GM23338 (cell line): ENCODE results near the gene PARP14. TPM values are rescaled to one million over a fixed set of nuclear protein-coding genes. Genes with fewer than 3 reads are reported as not detected.

ENCODE experiments used
- ATAC-seq: fragments of 200-7000 bp; cut with Tn5 transposase; 3 replicates; pipeline ENCODE4 v1.9.1; 2020
- DNase-seq: peaks from one replicate; pipeline ENCODE4 v3.0.0-alpha.2; 2015; ENCODE audit warnings: low spot score
- H2AFZ ChIP-seq: fragments of 200-600 bp; sonication (generic); 2 replicates; pipeline ENCODE4 v1.8.0; 2016; ENCODE audit warnings: antibody characterized with exemption, mild to moderate bottlenecking, moderate library complexity
- H3F3A ChIP-seq: fragments of 200-600 bp; sonication (generic); replicated peaks from 2 replicates; pipeline ENCODE4 v1.8.0; 2017; ENCODE audit warnings: antibody characterized with exemption, mixed run types, low read depth
- H3K27ac ChIP-seq: fragments of 200-600 bp; sonication (generic); 2 replicates; pipeline ENCODE4 v1.6.1; 2016; ENCODE audit warnings: low read depth
- H3K27me3 ChIP-seq: fragments of 200-600 bp; sonication (generic); 2 replicates; pipeline ENCODE4 v1.8.0; 2016; ENCODE audit warnings: mild to moderate bottlenecking, mixed run types, moderate library complexity; ENCODE audit not compliant: insufficient read depth
- H3K36me3 ChIP-seq: fragments of 200-600 bp; sonication (generic); 2 replicates; pipeline ENCODE4 v1.8.0; 2016; ENCODE audit warnings: mild to moderate bottlenecking; ENCODE audit not compliant: insufficient read depth
- H3K4me1 ChIP-seq: fragments of 200-600 bp; sonication (generic); 2 replicates; pipeline ENCODE4 v1.8.0; 2016; ENCODE audit warnings: mild to moderate bottlenecking, moderate library complexity; ENCODE audit not compliant: insufficient read depth
- H3K4me2 ChIP-seq: fragments of 200-600 bp; sonication (generic); 2 replicates; pipeline ENCODE4 v1.7.1; 2017; ENCODE audit warnings: mixed run types
- H3K4me3 ChIP-seq: fragments of 200-600 bp; sonication (generic); 2 replicates; pipeline ENCODE4 v1.6.1; 2016; ENCODE audit warnings: mixed run types
- H3K79me2 ChIP-seq: fragments of 200-600 bp; sonication (generic); replicated peaks from 2 replicates; pipeline ENCODE4 v1.8.0; 2017; ENCODE audit warnings: mild to moderate bottlenecking; ENCODE audit not compliant: insufficient read depth
- H3K9me2 ChIP-seq: fragments of 200-600 bp; sonication (generic); 2 replicates; pipeline ENCODE4 v1.8.0; 2017; ENCODE audit not compliant: insufficient read depth
- H4K20me1 ChIP-seq: fragments of 200-600 bp; sonication (generic); replicated peaks from 2 replicates; pipeline ENCODE4 v1.8.0; 2017; ENCODE audit warnings: mild to moderate bottlenecking; ENCODE audit not compliant: insufficient read depth
- H3K27ac Mint-ChIP-seq: 2 replicates; pipeline ENCODE4 v1.8.0; 2020; ENCODE audit warnings: inconsistent platforms, mild to moderate bottlenecking, moderate library complexity, mixed read lengths
- H3K27me3 Mint-ChIP-seq: 3 replicates; pipeline ENCODE4 v1.8.0; 2022; ENCODE audit warnings: low read depth, mild to moderate bottlenecking, moderate library complexity, mixed read lengths, inconsistent platforms; ENCODE audit not compliant: insufficient read depth, poor library complexity
- H3K36me3 Mint-ChIP-seq: 3 replicates; pipeline ENCODE4 v1.8.0; 2021; ENCODE audit warnings: low read depth, mild to moderate bottlenecking, inconsistent platforms, moderate library complexity, mixed read lengths
- H3K4me1 Mint-ChIP-seq: 3 replicates; pipeline ENCODE4 v1.8.0; 2020; ENCODE audit warnings: mild to moderate bottlenecking, inconsistent platforms, mixed read lengths
- H3K4me3 Mint-ChIP-seq: 3 replicates; pipeline ENCODE4 v1.8.0; 2021; ENCODE audit warnings: moderate library complexity, mild to moderate bottlenecking, inconsistent platforms, mixed read lengths
- H3K9me3 Mint-ChIP-seq: 3 replicates; pipeline ENCODE4 v1.8.0; 2020; ENCODE audit warnings: moderate library complexity, mild to moderate bottlenecking, inconsistent platforms, mixed read lengths
- CTCF ChIP-seq, 2 experiments: fragments of 200-600 bp in 1 of 2; sonication (generic) in 1 of 2; conservative IDR thresholded peaks; 2 replicates each; pipeline versions ENCODE4 v1.5.1 to v1.6.1; 2016 to 2017; ENCODE audit warnings: antibody characterized with exemption in 2 of 2, low read depth in 2 of 2, mild to moderate bottlenecking in 2 of 2, moderate library complexity in 1 of 2
- ETS1 ChIP-seq: IDR thresholded peaks from 2 replicates; pipeline ENCODE4 v1.6.1; 2016; ENCODE audit warnings: antibody characterized with exemption
- EZH2 ChIP-seq: fragments of 200-600 bp; sonication (generic); IDR thresholded peaks from one replicate; pipeline ENCODE4 v1.8.0; 2017; ENCODE audit warnings: antibody characterized with exemption, mild to moderate bottlenecking, low read depth; ENCODE audit not compliant: unreplicated experiment
- EZH2phosphoT487 ChIP-seq: fragments of 200-600 bp; sonication (generic); IDR thresholded peaks from one replicate; pipeline ENCODE4 v1.8.1; 2018; ENCODE audit warnings: antibody characterized with exemption; ENCODE audit not compliant: unreplicated experiment
- JUNB ChIP-seq: IDR thresholded peaks from one replicate; pipeline ENCODE4 v1.6.1; 2016; ENCODE audit warnings: antibody characterized with exemption; ENCODE audit not compliant: unreplicated experiment
- POLR2AphosphoS5 ChIP-seq: IDR thresholded peaks from 2 replicates; pipeline ENCODE4 v1.6.1; 2016; ENCODE audit warnings: antibody characterized with exemption, low read depth
- REST ChIP-seq: IDR thresholded peaks from one replicate; pipeline ENCODE4 v1.6.1; 2018; ENCODE audit warnings: antibody characterized with exemption; ENCODE audit not compliant: unreplicated experiment
- STAT1 ChIP-seq: IDR thresholded peaks from one replicate; pipeline ENCODE4 v1.6.1; 2016; ENCODE audit warnings: antibody characterized with exemption; ENCODE audit not compliant: unreplicated experiment
- ZNF114 ChIP-seq: fragments of 250-450 bp; sonication (Bioruptor Pico); IDR thresholded peaks from 2 replicates; pipeline ENCODE4 v1.5.0; 2020; ENCODE audit warnings: mild to moderate bottlenecking, moderate library complexity
- ZNF331 ChIP-seq: fragments of 250-450 bp; sonication (Bioruptor Pico); IDR thresholded peaks from 2 replicates; pipeline ENCODE4 v1.5.0; 2020; ENCODE audit warnings: low read depth, mild to moderate bottlenecking, moderate library complexity
- polyA plus RNA-seq: library from polyadenylated mRNA; unstranded; fragments of >200 nt; fragmentation: Nextera tagmentation; extraction: Ambion mirVana; gene quantifications from 2 replicates; pipeline ENCODE4 v1.2.1, GENCODE V29; 2016
- total RNA-seq: library from RNA; depleted of rRNA; stranded (reverse); fragments of >200 nt; shearing (Covaris generic); gene quantifications from 2 replicates; pipeline ENCODE4 v1.2.3, GENCODE V29; 2014

Gene PARP14
- total and polyA plus RNA-seq, 2 experiments from 2014 or later = 7.8 to 26.0 TPM

GRCh38 chr3:122681284-122681973, 790 bp downstream of the PARP14 start:
- H3K4me3 ChIP-seq = peak overlapping the region; percentile 89
- H3K27me3 ChIP-seq = peaks cover 18% of the 10 kb centered on the region; the same call in 1 of the 2 replicates
- H3K27ac ChIP-seq = no peak overlapping the region
- 0 out of 2 replicates have a peak, but pooled peaks cover 5% of the 10 kb centered on the region for H4K20me1 ChIP-seq
- peaks cover 9% of the 10 kb centered on the region; the same call in 2 of the 3 replicates for H3K9me3 Mint-ChIP-seq
- H3K27ac Mint-ChIP-seq = peak overlapping the region; percentile 71; the same call in 1 of the 2 replicates
- peak overlapping the region; percentile 94 for H3K4me2 ChIP-seq
- peak overlapping the region; percentile 100 for H2AFZ ChIP-seq
- no peak for TF ChIP-seq EZH2phosphoT487
- no peak for TF ChIP-seq EZH2
- 0 out of 2 replicates have a peak, but pooled peaks cover 6% of the 10 kb centered on the region for H3F3A ChIP-seq
- DNase-seq (peak; percentile 46), ATAC-seq (peak; percentile 9)
- H3K4me3 Mint-ChIP-seq = peak overlapping the region; percentile 87
- no peaks in the 10 kb centered on the region; the same call in 1 of the 2 replicates for H3K79me2 ChIP-seq
- H3K4me1 Mint-ChIP-seq = peaks cover 22% of the 10 kb centered on the region
- H3K4me1 ChIP-seq = peaks cover 15% of the 10 kb centered on the region
- peaks cover 11% of the 10 kb centered on the region for H3K27me3 Mint-ChIP-seq
- no peaks in the 10 kb centered on the region for H3K9me2 ChIP-seq
- peaks cover 4% of the 10 kb centered on the region; the same call in 2 of the 3 replicates for H3K36me3 Mint-ChIP-seq
- H3K36me3 ChIP-seq = no peaks in the 10 kb centered on the region

- H3K4me3 ChIP-seq = peak overlapping the region; percentile 89
- no peaks in the 10 kb centered on the region for H3K9me2 ChIP-seq
- ATAC-seq (no peak), DNase-seq (no peak)
- H3K27me3 ChIP-seq = peaks cover 18% of the 10 kb centered on the region; the same call in 1 of the 2 replicates
- 0 out of 2 replicates have a peak, but pooled peaks cover 6% of the 10 kb centered on the region for H3F3A ChIP-seq
- no peaks in the 10 kb centered on the region; the same call in 1 of the 2 replicates for H3K79me2 ChIP-seq
- H3K4me3 Mint-ChIP-seq = peak overlapping the region; percentile 87
- H3K4me2 ChIP-seq = peak overlapping the region; percentile 94
- H3K4me1 ChIP-seq = peaks cover 15% of the 10 kb centered on the region
- H2AFZ ChIP-seq = peak overlapping the region; percentile 100
- H3K27me3 Mint-ChIP-seq = peaks cover 11% of the 10 kb centered on the region
- no peak overlapping the region for H3K27ac ChIP-seq
- peaks cover 9% of the 10 kb centered on the region; the same call in 2 of the 3 replicates for H3K9me3 Mint-ChIP-seq
- no peaks in the 10 kb centered on the region for H3K36me3 ChIP-seq
- no peak overlapping the region for H3K27ac Mint-ChIP-seq
- 0 out of 2 replicates have a peak, but pooled peaks cover 9% of the 10 kb centered on the region for H4K20me1 ChIP-seq
- H3K4me1 Mint-ChIP-seq = peaks cover 22% of the 10 kb centered on the region
- peaks cover 9% of the 10 kb centered on the region; the same call in 2 of the 3 replicates for H3K36me3 Mint-ChIP-seq
- TF ChIP-seq EZH2 (no peak), ZNF114 (CRISPR knock-in tag) (no peak), ZNF331 (no peak), JUNB (no peak), ETS1 (no peak), REST (no peak), EZH2phosphoT487 (no peak), POLR2AphosphoS5 (no peak), CTCF (conservative IDR thresholded peaks at IDR 0.05; ENCODE audit: low read depth in 2 of 2) (no peak), STAT1 (no peak)
Measured at GRCh38 chr3:122681974-122682409, 1.4 kb downstream of the PARP14 start.
